TTC549 (cell line): ENCODE data around the gene ATP10D.
"Not testable (repeated sequence)": the region's sequence is repeated elsewhere in the genome, so short reads cannot be mapped to it uniquely, and the experiment has no call there.

Source experiments
- FAIRE-seq: peaks from 2 replicates; lab custom pipeline; 2012; peaks lifted over from hg19 to GRCh38; lab: Jason Lieb, UNC

The ATP10D gene

GRCh38 chr4:47488706-47489105 lies 3.6 kb downstream of the ATP10D start:
- FAIRE-seq, result no peak

- FAIRE-seq, result no peak
Observed at GRCh38 chr4:47490550-47490949, 5.5 kb downstream of the ATP10D start.

GRCh38 chr4:47493238-47494123 lies 8.4 kb downstream of the ATP10D start:
- FAIRE-seq, result no peak

- FAIRE-seq, result no peak
Observed at GRCh38 chr4:47494124-47494430, 9.0 kb downstream of the ATP10D start.

- FAIRE-seq, result no peak
Observed at GRCh38 chr4:47498899-47499298, 13.8 kb downstream of the ATP10D start.

- no peak for FAIRE-seq
Observed at GRCh38 chr4:47499700-47500099, 14.6 kb downstream of the ATP10D start.

GRCh38 chr4:47500776-47501175 lies 15.7 kb downstream of the ATP10D start:
- FAIRE-seq, result no peak

- no peak for FAIRE-seq
Observed at GRCh38 chr4:47505147-47505546, 20.1 kb downstream of the ATP10D start.

- FAIRE-seq, result no peak
Observed at GRCh38 chr4:47505666-47506065, 20.6 kb downstream of the ATP10D start.

- no peak for FAIRE-seq
Observed at GRCh38 chr4:47510506-47511143, 25.6 kb downstream of the ATP10D start.

GRCh38 chr4:47513461-47513860 lies 28.4 kb downstream of the ATP10D start:
- no peak for FAIRE-seq

GRCh38 chr4:47519239-47519883 lies 34.3 kb downstream of the ATP10D start:
- no peak for FAIRE-seq

GRCh38 chr4:47525154-47525819 lies 40.2 kb downstream of the ATP10D start:
- no peak for FAIRE-seq

- FAIRE-seq, result no peak
Observed at GRCh38 chr4:47526281-47526680, 41.2 kb downstream of the ATP10D start.

GRCh38 chr4:47528646-47529045 lies 43.6 kb downstream of the ATP10D start:
- not testable (repeated sequence) for FAIRE-seq

- no peak for FAIRE-seq
Observed at GRCh38 chr4:47530801-47531200, 45.7 kb downstream of the ATP10D start.

- FAIRE-seq, result no peak
Observed at GRCh38 chr4:47531241-47531953, 46.3 kb downstream of the ATP10D start.

GRCh38 chr4:47531954-47532321 lies 46.9 kb downstream of the ATP10D start:
- FAIRE-seq, result no peak

GRCh38 chr4:47532658-47533057 lies 47.6 kb downstream of the ATP10D start:
- FAIRE-seq, result no peak

- FAIRE-seq, result no peak
Observed at GRCh38 chr4:47533689-47534347, 48.7 kb downstream of the ATP10D start.

- FAIRE-seq, result no peak
Observed at GRCh38 chr4:47534772-47535171, 49.7 kb downstream of the ATP10D start.
